Left ventricle myocardium inferior (tissue), 1 donor: ENCODE results near the gene ASB13. TPM values are rescaled to one million over a fixed set of nuclear protein-coding genes. Genes with fewer than 3 reads are reported as not detected.

ENCODE experiments used
- DNase-seq: peaks from one replicate; pipeline ENCODE4 v3.0.0-alpha.2; 2020
- H3K27ac ChIP-seq: fragments of 200-600 bp; replicated peaks from 2 replicates; pipeline ENCODE4 v1.8.0; 2021
- H3K27me3 ChIP-seq: fragments of 200-600 bp; 2 replicates; pipeline ENCODE4 v1.8.0; 2021; ENCODE audit warnings: low read depth
- H3K36me3 ChIP-seq: fragments of 200-600 bp; 2 replicates; pipeline ENCODE4 v1.8.0; 2021
- H3K4me1 ChIP-seq: fragments of 200-600 bp; 2 replicates; pipeline ENCODE4 v1.8.0; 2021
- H3K4me3 ChIP-seq: fragments of 200-600 bp; 2 replicates; pipeline ENCODE4 v1.8.0; 2021; ENCODE audit warnings: mild to moderate bottlenecking, moderate library complexity
- H3K9me3 ChIP-seq: fragments of 200-600 bp; replicated peaks from 2 replicates; pipeline ENCODE4 v1.8.0; 2021
- CTCF ChIP-seq: fragments of 200-600 bp; IDR thresholded peaks from 2 replicates; pipeline ENCODE4 v1.8.0; 2021; ENCODE audit warnings: antibody characterized with exemption, mild to moderate bottlenecking, borderline replicate concordance
- intact Hi-C: fragments of 100-400 bp; cut with micrococcal nuclease; formaldehyde crosslinking; loops from one replicate; pipeline ENCODE4 v1.11.0; 2022
- total RNA-seq: library from RNA; stranded (reverse); fragmentation: NEBNext Ultra II Directional; extraction: Animal tissue kit (Norgen Biotek cat#: 25700); gene quantifications from one replicate; pipeline ENCODE4 v1.2.1, GENCODE V29; 2021
- donor health status: DM: no; HTN: yes; CAD: no; lungs with severe emphysema.

The ASB13 gene
- total RNA-seq, 1 donor from 2014 or later, result 15.6 TPM

- H3K4me3 ChIP-seq, result no peak overlapping the region
- H3K36me3 ChIP-seq, result peaks cover 33% of the 10 kb centered on the region
- peaks cover 13% of the 10 kb centered on the region for H3K4me1 ChIP-seq
- no peaks in the 10 kb centered on the region for H3K9me3 ChIP-seq
- no peak for DNase-seq
- no peaks in the 10 kb centered on the region for H3K27me3 ChIP-seq
- no peak for TF ChIP-seq CTCF
- intact Hi-C loops, result no loop called here
- H3K27ac ChIP-seq, result peak overlapping the region; percentile 48
These were observed 15.0 kb downstream of the ASB13 start for GRCh38 chr10:5651388-5651764.

- DNase-seq, result no peak
- no peak for TF ChIP-seq CTCF
- intact Hi-C loops, result no loop called here
- Histone ChIP-seq H3K4me3 (no peak overlapping the region), H3K4me1 (peaks cover 18% of the 10 kb centered on the region), H3K9me3 (no peaks in the 10 kb centered on the region), H3K27ac (peak overlapping the region; percentile 48), H3K27me3 (no peaks in the 10 kb centered on the region), H3K36me3 (peaks cover 33% of the 10 kb centered on the region)
These were observed 15.6 kb downstream of the ASB13 start for GRCh38 chr10:5650664-5651387.

GRCh38 chr10:5649746-5650145 lies 16.6 kb downstream of the ASB13 start:
- Histone ChIP-seq H3K27me3 (no peaks in the 10 kb centered on the region), H3K36me3 (peaks cover 34% of the 10 kb centered on the region), H3K27ac (no peak overlapping the region), H3K4me3 (no peak overlapping the region), H3K4me1 (peaks cover 29% of the 10 kb centered on the region), H3K9me3 (no peaks in the 10 kb centered on the region)
- no peak for TF ChIP-seq CTCF
- intact Hi-C loops, result no loop called here
- no peak for DNase-seq

- peaks cover 39% of the 10 kb centered on the region for H3K4me1 ChIP-seq
- no peak for TF ChIP-seq CTCF
- H3K9me3 ChIP-seq, result no peaks in the 10 kb centered on the region
- intact Hi-C loops, result no loop called here
- no peak for DNase-seq
- peaks cover 44% of the 10 kb centered on the region for H3K36me3 ChIP-seq
- no peak overlapping the region for H3K4me3 ChIP-seq
- no peak overlapping the region for H3K27ac ChIP-seq
- H3K27me3 ChIP-seq, result no peaks in the 10 kb centered on the region
These were observed 17.6 kb downstream of the ASB13 start for GRCh38 chr10:5648494-5649457.

GRCh38 chr10:5647507-5648240 lies 18.7 kb downstream of the ASB13 start:
- no peak for DNase-seq
- Histone ChIP-seq H3K27me3 (no peaks in the 10 kb centered on the region), H3K27ac (peak overlapping the region; percentile 85), H3K9me3 (no peaks in the 10 kb centered on the region), H3K4me3 (no peak overlapping the region), H3K4me1 (peaks cover 47% of the 10 kb centered on the region), H3K36me3 (peaks cover 45% of the 10 kb centered on the region)
- TF ChIP-seq CTCF, result no peak
- intact Hi-C loops, result no loop called here
